HEK293T (cell line): ENCODE results near the gene APBB2.

ENCODE experiments used
- BHLHE40 ChIP-seq: fragments of 450-650 bp; IDR thresholded peaks from 2 replicates; pipeline ENCODE4 v1.6.1; 2016; ENCODE audit warnings: mild to moderate bottlenecking, moderate library complexity, borderline replicate concordance
- FOXM1 ChIP-seq: fragments of 450-650 bp; IDR thresholded peaks from 2 replicates; pipeline ENCODE4 v1.6.1; 2017; ENCODE audit warnings: mild to moderate bottlenecking, borderline replicate concordance
- NFRKB ChIP-seq: fragments of 450-650 bp; IDR thresholded peaks from 2 replicates; pipeline ENCODE4 v1.6.1; 2016; ENCODE audit warnings: mild to moderate bottlenecking, moderate library complexity
- SP1 ChIP-seq: fragments of 450-650 bp; IDR thresholded peaks from 2 replicates; pipeline ENCODE4 v1.6.1; 2017
- TARDBP ChIP-seq: fragments of 450-650 bp; IDR thresholded peaks from 2 replicates; pipeline ENCODE4 v1.6.1; 2016
- ZNF384 ChIP-seq: fragments of 450-650 bp; IDR thresholded peaks from 2 replicates; pipeline ENCODE4 v1.6.1; 2016

DNA sequence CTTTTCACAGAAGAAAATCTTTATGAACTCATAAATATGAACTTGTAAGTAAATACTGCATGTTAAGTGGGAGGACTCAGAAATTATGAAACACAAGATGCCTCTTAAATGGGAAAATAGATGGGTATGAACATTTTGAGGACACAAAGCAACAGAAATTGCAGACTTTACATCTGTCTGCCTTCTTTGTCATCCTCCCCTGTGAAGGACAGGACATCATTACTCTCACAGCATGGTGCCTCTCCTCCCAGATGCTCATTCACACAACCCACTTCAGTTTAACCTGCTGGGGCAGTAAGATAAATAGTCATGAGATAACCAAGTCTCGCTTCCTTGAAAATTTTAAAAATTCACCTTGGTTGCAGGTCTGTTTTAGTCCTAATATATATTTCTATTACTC lies 144.5 kb downstream of the APBB2 start:
- TF ChIP-seq SP1 (no peak), ZNF384 (no peak), FOXM1 (no peak), TARDBP (no peak), NFRKB (no peak), BHLHE40 (no peak)
